Chondrocyte (in vitro differentiated cells): Measurements from ENCODE around the gene SIRPA. TPM values are rescaled to one million over a fixed set of nuclear protein-coding genes. Genes with fewer than 3 reads are reported as not detected.

ENCODE experiments used
- DNase-seq: peaks from one replicate; pipeline ENCODE4 v3.0.0; 2021; ENCODE audit warnings: mixed read lengths, low spot score
- H3K27ac Mint-ChIP-seq: one replicate; pipeline ENCODE4 v1.8.0; 2021; ENCODE audit warnings: mild to moderate bottlenecking, moderate library complexity, mixed read lengths; ENCODE audit not compliant: unreplicated experiment
- H3K27me3 Mint-ChIP-seq: 2 replicates; pipeline ENCODE4 v1.8.0; 2021; ENCODE audit warnings: low read depth, mixed read lengths
- H3K36me3 Mint-ChIP-seq: 2 replicates; pipeline ENCODE4 v1.8.0; 2021; ENCODE audit warnings: low read depth, mixed read lengths
- H3K4me1 Mint-ChIP-seq: 2 replicates; pipeline ENCODE4 v1.8.0; 2021; ENCODE audit warnings: low read depth, mild to moderate bottlenecking, mixed read lengths
- H3K4me3 Mint-ChIP-seq: one replicate; pipeline ENCODE4 v1.8.0; 2021; ENCODE audit warnings: mild to moderate bottlenecking, moderate library complexity, mixed read lengths; ENCODE audit not compliant: unreplicated experiment
- H3K9me3 Mint-ChIP-seq: 2 replicates; pipeline ENCODE4 v1.8.0; 2021; ENCODE audit warnings: low read depth, mixed read lengths
- CTCF ChIP-seq: fragments of 200-600 bp; sonication (generic); IDR thresholded peaks from 2 replicates; pipeline ENCODE4 v1.5.0; 2021; ENCODE audit warnings: antibody characterized with exemption, mild to moderate bottlenecking, moderate library complexity
- total RNA-seq: library from RNA; stranded (reverse); gene quantifications from 3 replicates; pipeline ENCODE4 v1.2.1, GENCODE V29; 2021

SIRPA gene
- total RNA-seq, 1 donor from 2014 or later = 25.6 TPM

DNA sequence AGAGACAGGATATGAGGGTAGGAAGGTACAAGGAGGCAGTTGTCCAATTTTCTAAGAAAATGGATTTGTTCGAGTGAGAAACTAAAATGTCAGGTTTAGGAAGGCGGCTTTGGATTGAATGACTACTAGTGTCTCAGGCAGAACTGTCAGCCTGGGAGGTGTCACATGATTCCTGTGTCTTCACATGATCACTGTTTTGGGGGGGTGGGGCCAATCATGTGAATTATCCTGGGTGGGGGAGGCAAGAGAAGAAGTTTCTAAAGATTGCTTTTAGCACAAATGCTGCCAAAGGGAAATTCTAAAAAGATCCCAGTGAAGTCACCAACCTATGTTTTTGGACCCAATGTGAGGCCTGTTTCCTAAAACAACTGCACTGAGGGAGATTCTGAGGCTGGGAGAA lies 2.3 kb downstream of the SIRPA start:
- peak overlapping the region; percentile 45 for H3K27ac Mint-ChIP-seq
- no peak for TF ChIP-seq CTCF
- H3K9me3 Mint-ChIP-seq = no peaks in the 10 kb centered on the region
- H3K4me1 Mint-ChIP-seq = peaks cover 49% of the 10 kb centered on the region
- H3K36me3 Mint-ChIP-seq = peaks cover 3% of the 10 kb centered on the region
- DNase-seq = no peak
- no peak overlapping the region for H3K4me3 Mint-ChIP-seq
- no peaks in the 10 kb centered on the region for H3K27me3 Mint-ChIP-seq

GRCh38 chr20:1897965-1898464 lies 2.8 kb downstream of the SIRPA start:
- no peak for TF ChIP-seq CTCF
- H3K27ac Mint-ChIP-seq = no peak overlapping the region
- no peaks in the 10 kb centered on the region for H3K9me3 Mint-ChIP-seq
- H3K36me3 Mint-ChIP-seq = peaks cover 3% of the 10 kb centered on the region
- H3K27me3 Mint-ChIP-seq = no peaks in the 10 kb centered on the region
- no peak for DNase-seq
- no peak overlapping the region for H3K4me3 Mint-ChIP-seq
- H3K4me1 Mint-ChIP-seq = peaks cover 49% of the 10 kb centered on the region

- no peaks in the 10 kb centered on the region for H3K27me3 Mint-ChIP-seq
- H3K4me1 Mint-ChIP-seq = peaks cover 46% of the 10 kb centered on the region
- no peaks in the 10 kb centered on the region for H3K9me3 Mint-ChIP-seq
- TF ChIP-seq CTCF = no peak
- no peak overlapping the region for H3K27ac Mint-ChIP-seq
- peaks cover 3% of the 10 kb centered on the region for H3K36me3 Mint-ChIP-seq
- H3K4me3 Mint-ChIP-seq = no peak overlapping the region
- DNase-seq = no peak
Measured at GRCh38 chr20:1898482-1899240, 3.5 kb downstream of the SIRPA start.

DNA sequence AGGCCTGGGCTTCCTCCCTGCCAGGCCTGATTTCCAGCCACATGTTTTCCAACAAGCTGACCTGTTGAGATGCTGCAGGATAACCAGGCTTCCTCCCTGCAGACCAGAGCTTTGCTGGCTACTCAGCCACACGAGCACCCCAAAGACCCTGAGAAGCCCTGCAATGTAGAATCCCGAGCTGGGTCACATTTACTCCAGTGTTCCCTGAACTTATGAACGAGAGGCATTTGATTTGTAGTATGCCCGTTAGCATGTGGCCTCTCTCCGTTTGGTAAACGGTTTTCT lies 4.0 kb downstream of the SIRPA start:
- DNase-seq = no peak
- Mint-ChIP-seq H3K4me1 (peaks cover 42% of the 10 kb centered on the region), H3K9me3 (no peaks in the 10 kb centered on the region), H3K36me3 (peaks cover 3% of the 10 kb centered on the region), H3K27ac (no peak overlapping the region), H3K4me3 (no peak overlapping the region), H3K27me3 (no peaks in the 10 kb centered on the region)
- no peak for TF ChIP-seq CTCF

GRCh38 chr20:1900321-1900801 lies 5.2 kb downstream of the SIRPA start:
- Mint-ChIP-seq H3K27me3 (no peaks in the 10 kb centered on the region), H3K4me3 (no peak overlapping the region), H3K27ac (no peak overlapping the region)

More at GRCh38 chr20:1900321-1900801, 5.2 kb downstream of the SIRPA start:
- H3K36me3 Mint-ChIP-seq = peaks cover 3% of the 10 kb centered on the region
- TF ChIP-seq CTCF = peak; percentile 80
- no peak for DNase-seq
- no peaks in the 10 kb centered on the region for H3K9me3 Mint-ChIP-seq
- peaks cover 42% of the 10 kb centered on the region for H3K4me1 Mint-ChIP-seq
